ENCODE measurements around the gene AP4S1.

Gene AP4S1

GRCh38 chr14:31137214-31137889 is 111.9 kb downstream of the AP4S1 start:
- DNase-seq (ENCODE audit: low read depth in 2 of 2) = no peak

DNA sequence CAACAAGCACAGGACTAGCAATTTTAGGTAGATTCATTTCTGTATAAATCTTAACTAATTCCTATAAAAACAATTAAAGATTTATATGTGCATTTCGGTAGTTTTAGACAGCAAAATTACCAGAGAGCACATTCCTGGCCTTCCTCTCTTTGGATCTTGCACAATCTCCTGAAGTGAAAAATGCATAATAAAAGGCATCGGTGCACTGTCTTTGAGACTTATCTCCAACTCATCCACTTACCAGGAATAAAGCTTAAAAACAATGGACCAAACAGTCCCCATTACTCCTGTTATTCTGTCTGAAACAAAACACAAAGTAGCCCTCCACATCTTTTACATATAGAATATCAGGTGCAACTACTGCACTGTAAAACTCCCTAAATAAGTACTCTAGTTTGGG is 112.9 kb downstream of the AP4S1 start:
- DNase-seq (ENCODE audit: low read depth in 2 of 2) = no peak

GRCh38 chr14:31139301-31139847 is 113.9 kb downstream of the AP4S1 start:
- DNase-seq (ENCODE audit: low read depth in 2 of 2) = no peak

DNA sequence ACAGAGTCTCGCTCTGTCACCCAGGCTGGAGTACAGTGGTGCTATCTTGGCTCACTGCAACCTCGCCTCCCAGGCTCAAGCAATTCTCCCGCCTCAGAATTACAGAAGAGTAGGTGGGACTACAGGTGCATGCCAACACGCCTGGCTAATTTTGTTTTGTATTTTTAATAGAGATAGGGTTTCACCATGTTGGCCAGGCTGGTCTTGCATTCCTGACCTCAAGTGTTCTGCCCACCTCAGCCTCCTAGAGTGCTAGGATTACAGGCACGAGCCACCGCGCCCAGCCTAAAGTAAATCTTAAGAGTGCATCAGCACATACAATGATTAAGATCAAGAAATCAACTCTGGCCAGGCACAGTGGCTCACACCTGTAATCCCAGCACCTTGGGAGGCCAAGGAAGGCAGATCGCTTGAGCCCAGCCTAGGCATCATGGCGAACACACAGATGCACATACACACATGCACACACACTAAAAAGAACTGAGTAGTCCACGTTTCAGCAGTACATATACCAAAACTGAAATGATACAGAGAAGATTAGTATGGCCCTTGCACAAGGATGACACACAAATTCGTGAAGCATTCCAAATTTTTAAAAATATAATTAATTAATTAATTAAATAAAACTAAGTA is 117.1 kb downstream of the AP4S1 start:
- no peak for DNase-seq (ENCODE audit: low read depth in 2 of 2)
